Measurements from ENCODE around the gene SLC22A16. TPM values are rescaled to one million over a fixed set of nuclear protein-coding genes. Genes with fewer than 3 reads are reported as not detected.

The SLC22A16 gene
- polyA plus RNA-seq, 1 donor (not counting 4 experiments of a cell fraction or from before 2014, with no cell fraction given) = not detected

GRCh38 chr6:110491644-110492317 is 15.4 kb upstream of the SLC22A16 start:
- Histone ChIP-seq H3K79me2 (ENCODE audit: control insufficient read depth, insufficient read depth, low read length) (no peaks in the 10 kb centered on the region), H3K27ac (ENCODE audit: control insufficient read depth, insufficient read depth, low read length) (peak overlapping the region; percentile 28), H4K20me1 (ENCODE audit: control insufficient read depth, extremely low read depth, insufficient read depth, low read length) (no peaks in the 10 kb centered on the region), H2AFZ (ENCODE audit: control insufficient read depth, low read length) (peak overlapping the region; percentile 68), H3K4me2 (ENCODE audit: control insufficient read depth, extremely low read depth, insufficient read depth, low read depth, low read length) (peak overlapping the region; percentile 79), H3K9me3 (ENCODE audit: control insufficient read depth, low read depth, low read length) (no peaks in the 10 kb centered on the region), H3K36me3 (ENCODE audit: control insufficient read depth in 2 of 2, extremely low read depth in 1 of 2, insufficient read depth in 2 of 2, low read length in 2 of 2) (no peaks in the 10 kb centered on the region), H3K27me3 (ENCODE audit: control insufficient read depth, extremely low read depth, insufficient read depth, low read length) (peaks cover 2% of the 10 kb centered on the region), H3K4me3 (ENCODE audit: control insufficient read depth in 2 of 3, extremely low read depth in 1 of 3, insufficient read depth in 2 of 3, low read depth in 1 of 3, low read length in 3 of 3) (peak overlapping the region in 1 of 3 experiments; percentile 3), H3K9me1 (ENCODE audit: control insufficient read depth, extremely low read depth, insufficient read depth, low read length) (no peaks in the 10 kb centered on the region), H3K9ac (ENCODE audit: control insufficient read depth, extremely low read depth, insufficient read depth, low read length) (peak overlapping the region; percentile 42), H3K4me1 (ENCODE audit: control insufficient read depth, extremely low read depth, insufficient read depth, low read length) (peaks cover 14% of the 10 kb centered on the region)
- FAIRE-seq (peak; percentile 86), DNase-seq (ENCODE audit: low read depth, low spot score) (no peak)
- TF ChIP-seq EZH2 (IDR thresholded peaks at IDR 0.05; ENCODE audit: low read length) = no peak
- TF ChIP-seq, protein P1, sequence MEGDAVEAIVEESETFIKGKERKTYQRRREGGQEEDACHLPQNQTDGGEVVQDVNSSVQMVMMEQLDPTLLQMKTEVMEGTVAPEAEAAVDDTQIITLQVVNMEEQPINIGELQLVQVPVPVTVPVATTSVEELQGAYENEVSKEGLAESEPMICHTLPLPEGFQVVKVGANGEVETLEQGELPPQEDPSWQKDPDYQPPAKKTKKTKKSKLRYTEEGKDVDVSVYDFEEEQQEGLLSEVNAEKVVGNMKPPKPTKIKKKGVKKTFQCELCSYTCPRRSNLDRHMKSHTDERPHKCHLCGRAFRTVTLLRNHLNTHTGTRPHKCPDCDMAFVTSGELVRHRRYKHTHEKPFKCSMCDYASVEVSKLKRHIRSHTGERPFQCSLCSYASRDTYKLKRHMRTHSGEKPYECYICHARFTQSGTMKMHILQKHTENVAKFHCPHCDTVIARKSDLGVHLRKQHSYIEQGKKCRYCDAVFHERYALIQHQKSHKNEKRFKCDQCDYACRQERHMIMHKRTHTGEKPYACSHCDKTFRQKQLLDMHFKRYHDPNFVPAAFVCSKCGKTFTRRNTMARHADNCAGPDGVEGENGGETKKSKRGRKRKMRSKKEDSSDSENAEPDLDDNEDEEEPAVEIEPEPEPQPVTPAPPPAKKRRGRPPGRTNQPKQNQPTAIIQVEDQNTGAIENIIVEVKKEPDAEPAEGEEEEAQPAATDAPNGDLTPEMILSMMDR (optimal IDR thresholded peaks at IDR 0.05 in 1 of 3, IDR thresholded peaks at IDR 0.05 in 1 of 3, conservative IDR thresholded peaks at IDR 0.05 in 1 of 3; ENCODE audit: extremely low read depth in 1 of 3, insufficient read depth in 2 of 3, low read length in 3 of 3) = no peak
- dilution Hi-C loops (cut with MboI; ENCODE audit: extremely low pct_ligation_motif_present, low sequenced_read_pairs) = no loop called here

GRCh38 chr6:110491299-110491643 is 14.9 kb upstream of the SLC22A16 start:
- no peak overlapping the region for H3K27ac ChIP-seq (ENCODE audit: control insufficient read depth, insufficient read depth, low read length)
- no peaks in the 10 kb centered on the region for H4K20me1 ChIP-seq (ENCODE audit: control insufficient read depth, extremely low read depth, insufficient read depth, low read length)
- DNase-seq (ENCODE audit: low read depth, low spot score) (no peak), FAIRE-seq (no peak)
- no peak overlapping the region for H3K4me3 ChIP-seq (ENCODE audit: control insufficient read depth in 2 of 3, extremely low read depth in 1 of 3, insufficient read depth in 2 of 3, low read depth in 1 of 3, low read length in 3 of 3)
- dilution Hi-C loops (cut with MboI; ENCODE audit: extremely low pct_ligation_motif_present, low sequenced_read_pairs) = no loop called here
- no peaks in the 10 kb centered on the region for H3K36me3 ChIP-seq (ENCODE audit: control insufficient read depth in 2 of 2, extremely low read depth in 1 of 2, insufficient read depth in 2 of 2, low read length in 2 of 2)
- TF ChIP-seq, protein P1 (optimal IDR thresholded peaks at IDR 0.05 in 1 of 3, IDR thresholded peaks at IDR 0.05 in 1 of 3, conservative IDR thresholded peaks at IDR 0.05 in 1 of 3; ENCODE audit: extremely low read depth in 1 of 3, insufficient read depth in 2 of 3, low read length in 3 of 3) = no peak
- peaks cover 14% of the 10 kb centered on the region for H3K4me1 ChIP-seq (ENCODE audit: control insufficient read depth, extremely low read depth, insufficient read depth, low read length)
- H3K27me3 ChIP-seq (ENCODE audit: control insufficient read depth, extremely low read depth, insufficient read depth, low read length) = peaks cover 2% of the 10 kb centered on the region
- H3K4me2 ChIP-seq (ENCODE audit: control insufficient read depth, extremely low read depth, insufficient read depth, low read depth, low read length) = peak overlapping the region; percentile 79
- no peaks in the 10 kb centered on the region for H3K79me2 ChIP-seq (ENCODE audit: control insufficient read depth, insufficient read depth, low read length)
- no peaks in the 10 kb centered on the region for H3K9me3 ChIP-seq (ENCODE audit: control insufficient read depth, low read depth, low read length)
- H2AFZ ChIP-seq (ENCODE audit: control insufficient read depth, low read length) = no peak overlapping the region
- no peaks in the 10 kb centered on the region for H3K9me1 ChIP-seq (ENCODE audit: control insufficient read depth, extremely low read depth, insufficient read depth, low read length)
- H3K9ac ChIP-seq (ENCODE audit: control insufficient read depth, extremely low read depth, insufficient read depth, low read length) = peak overlapping the region; percentile 42
